Loucy (cell line): ENCODE measurements around the gene MILR1.

Experiments
- H2AFZ ChIP-seq: fragments of 200-600 bp; sonication (generic); 2 replicates; pipeline ENCODE4 v1.6.0; 2016; ENCODE audit warnings: antibody characterized with exemption, mild to moderate bottlenecking, low read length, moderate library complexity
- H3F3A ChIP-seq: fragments of 200-600 bp; 2 replicates; pipeline ENCODE4 v1.6.0; 2016; ENCODE audit warnings: antibody characterized with exemption, low read depth, mild to moderate bottlenecking
- H3K27me3 ChIP-seq: fragments of 200-600 bp; sonication (generic); 2 replicates; pipeline ENCODE4 v1.6.1; 2014; ENCODE audit warnings: low read length, mild to moderate bottlenecking; ENCODE audit not compliant: insufficient read depth, poor library complexity, severe bottlenecking
- H3K36me3 ChIP-seq: fragments of 200-600 bp; sonication (generic); 2 replicates; pipeline ENCODE4 v1.6.1; 2016; ENCODE audit warnings: low read length; ENCODE audit not compliant: insufficient read depth
- H3K4me1 ChIP-seq: fragments of 200-600 bp; sonication (generic); 2 replicates; pipeline ENCODE4 v1.5.1; 2014; ENCODE audit warnings: low read length, mild to moderate bottlenecking; ENCODE audit not compliant: insufficient read depth, poor library complexity, severe bottlenecking
- H3K4me2 ChIP-seq: fragments of 200-600 bp; sonication (generic); 2 replicates; pipeline ENCODE4 v1.6.0; 2014; ENCODE audit warnings: antibody characterized with exemption, low read length, low read depth, mild to moderate bottlenecking; ENCODE audit not compliant: poor library complexity, severe bottlenecking
- H3K4me3 ChIP-seq: fragments of 200-600 bp; sonication (generic); 2 replicates; pipeline ENCODE4 v1.5.1; 2014; ENCODE audit warnings: low read length, mild to moderate bottlenecking, mixed read lengths; ENCODE audit not compliant: poor library complexity, severe bottlenecking
- H3K79me2 ChIP-seq: fragments of 200-600 bp; sonication (generic); 2 replicates; pipeline ENCODE4 v1.6.1; 2014; ENCODE audit warnings: low read length; ENCODE audit not compliant: insufficient read depth
- H3K9ac ChIP-seq: fragments of 200-600 bp; sonication (generic); 2 replicates; pipeline ENCODE4 v1.6.0; 2014; ENCODE audit warnings: mild to moderate bottlenecking, low read depth, low read length, moderate library complexity; ENCODE audit not compliant: poor library complexity, severe bottlenecking
- H3K9me2 ChIP-seq: fragments of 200-600 bp; sonication (generic); replicated peaks from 2 replicates; pipeline ENCODE4 v1.6.1; 2016; ENCODE audit warnings: low read depth, low read length, mixed read lengths
- H3K9me3 ChIP-seq: fragments of 200-600 bp; sonication (generic); 2 replicates; pipeline ENCODE4 v1.6.1; 2014; ENCODE audit warnings: mild to moderate bottlenecking, antibody characterized with exemption, low read length, low read depth; ENCODE audit not compliant: insufficient read depth
- H4K20me1 ChIP-seq: fragments of 200-600 bp; sonication (generic); 2 replicates; pipeline ENCODE4 v1.6.0; 2014; ENCODE audit warnings: antibody characterized with exemption, low read length, mild to moderate bottlenecking; ENCODE audit not compliant: insufficient read depth, poor library complexity, severe bottlenecking
- EZH2phosphoT487 ChIP-seq: fragments of 200-600 bp; IDR thresholded peaks from 2 replicates; pipeline ENCODE4 v1.6.1; 2018; ENCODE audit warnings: antibody characterized with exemption, mild to moderate bottlenecking, moderate library complexity, borderline replicate concordance
- TF ChIP-seq, protein P1 (sequence below): fragments of 200-600 bp; sonication (generic); conservative IDR thresholded peaks from 2 replicates; pipeline ENCODE4 v1.5.1; 2014; ENCODE audit warnings: mild to moderate bottlenecking, antibody characterized with exemption, low read length

Gene MILR1

DNA sequence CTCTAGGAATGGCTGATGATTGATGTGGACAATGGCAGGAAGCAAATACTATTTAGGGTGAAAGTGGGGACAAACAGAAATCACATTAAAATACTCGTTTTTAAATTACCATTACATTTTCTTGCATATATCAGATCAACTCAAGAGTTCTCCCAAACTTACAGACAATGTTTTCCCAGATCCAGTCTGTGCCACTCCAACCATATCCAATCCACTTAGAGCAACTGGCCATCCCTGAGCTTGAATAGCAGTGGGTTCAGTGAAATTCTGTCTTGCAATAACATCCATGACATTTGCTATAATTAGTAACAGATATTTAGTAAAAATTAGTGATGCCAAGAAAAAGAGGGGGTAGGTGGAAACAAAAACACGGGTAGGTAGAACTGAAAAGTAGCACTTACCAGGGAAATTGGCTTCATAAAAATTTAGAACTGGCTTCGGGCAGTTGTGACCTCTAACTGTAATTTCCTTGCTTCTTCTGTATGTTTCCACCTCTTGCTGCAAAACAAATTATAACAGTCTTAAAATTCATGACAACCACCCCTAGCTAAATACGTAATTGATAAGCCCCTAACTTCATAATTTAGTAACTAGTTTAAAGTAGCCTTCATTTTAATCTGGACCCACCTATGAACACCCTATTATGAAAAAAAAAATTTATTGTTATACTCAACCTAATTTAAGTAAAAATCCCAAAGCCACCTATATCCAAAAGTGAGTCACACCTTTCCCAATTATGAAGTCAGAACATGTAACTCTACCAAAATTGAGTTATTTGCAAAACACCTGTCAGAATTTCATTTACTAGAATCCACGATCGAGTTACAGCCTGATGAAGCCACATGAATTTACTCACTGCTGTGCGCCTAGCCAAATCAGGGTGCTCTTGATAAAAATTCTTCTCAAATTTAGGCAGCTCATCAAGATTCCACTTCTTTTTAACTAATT lies 55.2 kb downstream of the MILR1 start:
- H2AFZ ChIP-seq = no peak overlapping the region
- peak overlapping the region; percentile 85 for H3K4me2 ChIP-seq
- H3K27me3 ChIP-seq = peaks cover 10% of the 10 kb centered on the region
- H3K9ac ChIP-seq = peak overlapping the region; percentile 99
- H3K79me2 ChIP-seq = peaks cover 94% of the 10 kb centered on the region
- TF ChIP-seq EZH2phosphoT487 = no peak
- TF ChIP-seq, protein P1, sequence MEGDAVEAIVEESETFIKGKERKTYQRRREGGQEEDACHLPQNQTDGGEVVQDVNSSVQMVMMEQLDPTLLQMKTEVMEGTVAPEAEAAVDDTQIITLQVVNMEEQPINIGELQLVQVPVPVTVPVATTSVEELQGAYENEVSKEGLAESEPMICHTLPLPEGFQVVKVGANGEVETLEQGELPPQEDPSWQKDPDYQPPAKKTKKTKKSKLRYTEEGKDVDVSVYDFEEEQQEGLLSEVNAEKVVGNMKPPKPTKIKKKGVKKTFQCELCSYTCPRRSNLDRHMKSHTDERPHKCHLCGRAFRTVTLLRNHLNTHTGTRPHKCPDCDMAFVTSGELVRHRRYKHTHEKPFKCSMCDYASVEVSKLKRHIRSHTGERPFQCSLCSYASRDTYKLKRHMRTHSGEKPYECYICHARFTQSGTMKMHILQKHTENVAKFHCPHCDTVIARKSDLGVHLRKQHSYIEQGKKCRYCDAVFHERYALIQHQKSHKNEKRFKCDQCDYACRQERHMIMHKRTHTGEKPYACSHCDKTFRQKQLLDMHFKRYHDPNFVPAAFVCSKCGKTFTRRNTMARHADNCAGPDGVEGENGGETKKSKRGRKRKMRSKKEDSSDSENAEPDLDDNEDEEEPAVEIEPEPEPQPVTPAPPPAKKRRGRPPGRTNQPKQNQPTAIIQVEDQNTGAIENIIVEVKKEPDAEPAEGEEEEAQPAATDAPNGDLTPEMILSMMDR = no peak
- peaks cover 37% of the 10 kb centered on the region for H3K4me1 ChIP-seq
- peak overlapping the region; percentile 99 for H3K4me3 ChIP-seq
- H3K36me3 ChIP-seq = peaks cover 63% of the 10 kb centered on the region
- peaks cover 21% of the 10 kb centered on the region; the same call in 1 of the 2 replicates for H3F3A ChIP-seq
- peaks cover 87% of the 10 kb centered on the region for H4K20me1 ChIP-seq
- H3K9me2 ChIP-seq = no peaks in the 10 kb centered on the region
- H3K9me3 ChIP-seq = no peaks in the 10 kb centered on the region

DNA sequence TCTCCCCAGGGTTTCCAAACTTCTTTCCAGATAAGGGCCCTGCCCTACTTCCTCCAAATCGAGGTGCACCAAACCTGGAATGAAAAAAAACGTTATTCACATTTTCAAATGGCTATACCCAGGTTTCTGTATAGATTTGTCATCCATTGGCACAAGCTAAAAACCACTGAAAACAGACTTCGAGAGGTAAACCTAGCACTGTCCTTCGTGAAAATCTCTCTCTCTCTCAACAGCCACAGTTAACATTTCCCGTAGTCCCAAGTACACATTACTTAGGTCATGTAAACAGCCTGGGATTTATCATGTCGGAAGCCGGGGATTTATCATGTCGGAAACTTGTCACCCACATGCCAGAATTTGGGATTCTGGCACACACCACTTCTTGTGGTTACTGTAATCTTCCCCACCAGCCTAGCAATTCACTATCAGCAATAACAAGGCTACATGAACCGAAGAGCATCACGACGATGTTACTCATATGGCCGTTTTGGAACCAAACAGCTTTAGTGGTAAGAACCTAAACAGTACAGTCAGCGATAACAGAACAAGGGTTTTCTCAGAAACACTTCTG lies 55.9 kb downstream of the MILR1 start:
- Histone ChIP-seq H3K36me3 (peaks cover 56% of the 10 kb centered on the region), H3F3A (peaks cover 14% of the 10 kb centered on the region; the same call in 1 of the 2 replicates), H3K9ac (peak overlapping the region; percentile 99), H3K4me3 (peak overlapping the region; percentile 99), H3K4me1 (peaks cover 40% of the 10 kb centered on the region), H3K79me2 (peaks cover 94% of the 10 kb centered on the region), H3K9me2 (no peaks in the 10 kb centered on the region), H2AFZ (no peak overlapping the region), H3K9me3 (no peaks in the 10 kb centered on the region), H3K27me3 (peaks cover 10% of the 10 kb centered on the region), H4K20me1 (peaks cover 86% of the 10 kb centered on the region), H3K4me2 (peak overlapping the region; percentile 85)
- TF ChIP-seq EZH2phosphoT487 = no peak
- TF ChIP-seq, protein P1 = no peak

DNA sequence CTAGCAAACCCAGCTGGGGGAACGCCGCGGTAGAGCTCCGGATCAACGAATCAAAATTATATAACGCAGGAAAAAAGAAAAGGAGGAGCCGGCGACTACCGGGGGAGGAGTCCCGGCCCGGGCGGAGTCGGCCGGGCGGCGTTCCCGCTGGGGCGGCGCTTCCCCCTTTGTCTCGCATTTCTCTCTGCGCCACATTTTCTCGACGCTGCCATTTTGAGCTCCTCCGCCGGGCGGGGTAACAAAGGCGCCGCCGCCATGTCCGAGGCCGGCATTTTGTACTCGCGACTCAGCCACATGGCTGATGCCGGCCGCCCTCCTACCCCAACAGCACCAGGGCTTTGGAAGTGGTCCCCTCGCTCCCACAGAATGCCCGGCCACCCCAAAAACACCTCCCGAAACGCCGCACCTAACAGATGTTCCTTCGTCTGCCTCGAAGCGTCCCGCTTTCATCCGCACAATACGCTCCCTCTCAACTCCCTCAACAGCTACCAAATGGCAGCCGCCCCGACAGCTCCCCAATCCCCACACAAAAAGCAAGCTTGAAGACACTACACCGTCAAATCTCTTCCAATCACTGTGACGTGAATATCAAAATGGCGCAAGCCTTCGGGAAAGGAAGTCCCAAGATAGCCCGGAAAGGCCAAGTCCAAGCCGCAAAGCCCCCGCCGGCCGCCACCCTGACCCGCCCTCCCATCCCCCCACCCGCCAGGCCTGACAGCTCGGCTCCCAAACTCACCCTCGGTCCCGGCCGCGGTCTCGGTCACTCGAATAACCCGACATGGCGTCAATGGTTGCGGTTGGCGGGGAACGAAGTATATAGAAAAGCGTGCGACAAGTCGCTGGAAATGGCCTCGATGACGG lies 56.7 kb downstream of the MILR1 start:
- peak overlapping the region; percentile 99 for H3K9ac ChIP-seq
- H4K20me1 ChIP-seq = peaks cover 79% of the 10 kb centered on the region
- H3F3A ChIP-seq = peaks cover 10% of the 10 kb centered on the region; the same call in 1 of the 2 replicates
- TF ChIP-seq, protein P1 = no peak
- no peak for TF ChIP-seq EZH2phosphoT487
- H3K79me2 ChIP-seq = peaks cover 94% of the 10 kb centered on the region
- H2AFZ ChIP-seq = no peak overlapping the region
- H3K4me1 ChIP-seq = peaks cover 45% of the 10 kb centered on the region
- no peaks in the 10 kb centered on the region for H3K9me2 ChIP-seq
- peaks cover 54% of the 10 kb centered on the region for H3K36me3 ChIP-seq
- H3K9me3 ChIP-seq = no peaks in the 10 kb centered on the region
- H3K4me3 ChIP-seq = peak overlapping the region; percentile 99
- H3K27me3 ChIP-seq = peaks cover 10% of the 10 kb centered on the region
- H3K4me2 ChIP-seq = peak overlapping the region; percentile 85
